GM21381 (cell line): Measurements from ENCODE around the gene FN3K.
A peak's percentile ranks its signal among the peaks of the same experiment; 100 is the strongest.

Source experiments
- ATAC-seq: cut with Tn5 transposase; IDR thresholded peaks from one replicate; pipeline ENCODE4 v1.9.1; 2021; ENCODE audit warnings: mild to moderate bottlenecking, moderate library complexity; ENCODE audit not compliant: unreplicated experiment

Gene FN3K

DNA sequence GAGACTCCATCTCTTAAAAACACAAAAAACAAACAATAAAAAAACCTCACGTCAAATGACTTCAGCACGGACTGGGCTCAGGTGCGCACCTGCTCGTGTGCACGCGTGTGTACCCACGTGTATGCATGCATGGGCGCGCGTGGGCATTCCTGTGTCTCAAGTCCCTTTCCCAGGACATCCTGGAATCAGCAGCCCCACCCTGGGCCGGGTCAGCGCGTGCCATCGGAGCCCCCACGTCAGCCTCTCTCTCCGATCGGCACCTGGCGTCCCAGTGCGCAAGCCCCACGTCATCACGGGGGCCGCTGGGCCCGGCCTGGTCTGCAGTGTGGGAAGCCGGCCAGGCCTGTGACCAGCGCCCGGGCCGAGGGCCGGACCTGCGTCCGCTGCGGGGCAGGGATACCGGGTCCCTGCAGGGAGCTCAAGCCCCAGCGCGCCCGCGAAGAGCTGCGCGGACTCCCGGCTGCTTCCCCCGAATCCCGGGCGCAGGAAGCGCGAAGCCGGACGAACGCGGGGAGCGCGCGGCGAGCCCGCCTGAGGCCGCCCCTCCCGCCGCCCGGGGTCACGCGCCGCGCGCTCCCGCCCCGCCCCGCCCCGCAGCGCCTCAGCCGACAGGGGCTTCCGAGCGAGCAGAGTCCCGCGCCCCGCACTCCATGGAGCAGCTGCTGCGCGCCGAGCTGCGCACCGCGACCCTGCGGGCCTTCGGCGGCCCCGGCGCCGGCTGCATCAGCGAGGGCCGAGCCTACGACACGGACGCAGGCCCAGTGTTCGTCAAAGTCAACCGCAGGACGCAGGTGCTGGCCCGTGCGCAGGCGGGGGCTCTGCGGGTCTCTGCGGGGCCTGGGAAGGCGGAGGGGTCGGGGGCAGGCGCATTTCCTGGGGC lies at the start of gene FN3K:
FN3K (plus strand) TSS at position 629 of the 880 bp plus-strand sequence; CDS start at position 651, 22 bp downstream.
- no peak for ATAC-seq

DNA sequence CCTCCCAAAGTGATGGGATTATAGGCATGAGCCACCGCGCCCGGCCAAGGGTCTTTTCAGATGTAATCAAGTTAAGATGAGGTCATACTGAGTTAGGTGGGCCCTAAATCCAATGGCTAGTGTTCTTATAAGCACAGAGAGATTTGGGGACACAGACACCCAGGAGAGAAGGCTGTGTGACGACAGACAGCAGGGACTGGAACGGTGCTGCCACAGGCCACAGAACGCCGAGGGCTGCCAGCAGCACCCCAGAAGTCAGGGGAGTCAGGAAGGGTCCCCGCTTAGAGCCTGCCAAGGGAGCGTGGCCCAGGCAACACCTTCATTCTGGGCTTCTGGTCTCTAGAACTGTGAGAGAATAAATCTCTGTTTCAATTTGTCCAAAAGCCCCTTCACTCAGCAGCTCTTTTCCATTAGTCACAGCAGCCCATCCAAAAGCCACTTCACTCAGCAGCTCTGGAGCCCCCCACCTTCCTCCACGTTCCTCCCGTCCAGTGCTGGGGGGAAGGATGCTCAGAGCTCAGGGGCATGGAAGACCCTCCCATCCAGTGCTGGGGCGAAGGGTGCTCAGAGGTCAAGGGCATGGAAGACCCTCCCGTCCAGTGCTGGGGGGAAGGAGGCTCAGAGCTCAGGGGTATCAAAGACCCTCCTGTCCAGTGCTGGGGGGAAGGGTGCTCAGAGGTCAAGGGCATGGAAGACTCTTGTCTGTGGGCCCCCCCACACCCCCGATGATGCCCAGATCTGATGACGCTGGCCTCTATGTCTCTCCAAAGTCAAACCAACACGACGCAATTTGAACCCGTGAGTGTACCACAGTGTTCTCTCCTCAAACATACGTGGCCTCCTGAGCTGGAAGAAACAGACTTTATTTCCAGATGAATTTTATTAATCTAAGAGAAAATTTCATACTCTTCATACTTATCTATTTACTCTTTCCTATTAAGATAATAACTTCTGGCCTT lies 48.8 kb upstream of the FN3K start:
- no peak for ATAC-seq

DNA sequence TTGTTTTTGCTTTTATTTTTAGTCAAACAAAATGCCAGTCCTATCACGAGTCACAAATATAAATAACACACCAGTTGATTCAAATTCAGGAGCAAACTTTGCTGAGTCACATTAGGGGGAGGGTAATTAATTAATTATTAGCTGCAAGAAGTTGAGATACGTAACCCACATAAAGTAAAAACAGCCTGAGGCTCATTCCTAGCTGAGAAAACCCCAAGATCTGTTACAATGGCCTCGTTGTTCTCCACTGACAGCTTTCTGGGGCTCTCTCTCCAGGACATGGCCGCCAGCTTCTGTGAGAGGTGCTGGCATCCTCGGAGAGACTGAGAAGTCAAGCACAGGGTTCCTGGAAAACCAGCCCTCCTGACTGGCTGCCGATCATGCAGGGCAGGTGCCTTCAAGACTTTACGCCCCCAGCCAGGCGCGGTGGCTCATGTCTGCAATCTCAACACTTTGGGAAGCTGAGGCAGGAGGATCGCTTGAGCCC lies 48.0 kb upstream of the FN3K start:
- ATAC-seq: no peak

DNA sequence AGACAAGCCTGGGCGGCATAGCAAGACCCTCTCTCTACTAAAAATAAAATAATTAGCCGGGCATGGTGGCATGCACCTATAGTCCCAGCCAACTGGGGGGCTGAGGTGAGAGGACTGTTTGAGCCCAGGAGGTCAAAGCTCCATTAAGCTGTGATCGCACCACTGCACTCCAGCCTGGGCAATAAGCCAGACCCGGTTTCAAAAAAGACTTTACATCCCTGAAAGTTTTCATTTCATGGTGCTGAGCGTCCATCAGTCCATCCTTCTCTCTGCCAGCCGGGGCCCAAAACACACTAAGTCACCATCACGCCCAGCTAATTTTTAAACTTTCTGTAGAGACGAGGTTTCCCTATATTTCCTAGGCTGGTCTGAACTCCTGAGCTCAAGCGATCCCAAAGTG lies 47.5 kb upstream of the FN3K start:
- ATAC-seq: no peak

DNA sequence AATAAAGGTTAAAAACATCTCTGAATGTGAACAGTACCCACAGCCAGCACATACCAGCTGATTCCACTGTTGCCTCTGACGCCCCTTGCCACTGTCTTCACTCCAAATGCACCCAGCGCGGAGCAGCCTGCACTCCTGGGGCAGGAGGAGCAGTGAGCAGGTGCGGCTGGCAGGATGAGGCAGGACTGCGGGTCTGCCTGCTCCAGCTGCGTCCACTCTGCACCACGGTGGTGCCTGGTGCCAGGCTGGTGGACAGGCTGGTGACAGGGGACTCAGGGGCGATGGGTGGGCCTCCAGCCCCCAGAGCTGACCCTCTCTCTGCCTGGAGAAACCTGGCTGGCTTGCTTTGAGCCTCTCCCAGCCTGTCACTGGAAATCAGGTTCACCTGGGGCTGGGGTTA lies 46.3 kb upstream of the FN3K start:
- ATAC-seq: no peak

DNA sequence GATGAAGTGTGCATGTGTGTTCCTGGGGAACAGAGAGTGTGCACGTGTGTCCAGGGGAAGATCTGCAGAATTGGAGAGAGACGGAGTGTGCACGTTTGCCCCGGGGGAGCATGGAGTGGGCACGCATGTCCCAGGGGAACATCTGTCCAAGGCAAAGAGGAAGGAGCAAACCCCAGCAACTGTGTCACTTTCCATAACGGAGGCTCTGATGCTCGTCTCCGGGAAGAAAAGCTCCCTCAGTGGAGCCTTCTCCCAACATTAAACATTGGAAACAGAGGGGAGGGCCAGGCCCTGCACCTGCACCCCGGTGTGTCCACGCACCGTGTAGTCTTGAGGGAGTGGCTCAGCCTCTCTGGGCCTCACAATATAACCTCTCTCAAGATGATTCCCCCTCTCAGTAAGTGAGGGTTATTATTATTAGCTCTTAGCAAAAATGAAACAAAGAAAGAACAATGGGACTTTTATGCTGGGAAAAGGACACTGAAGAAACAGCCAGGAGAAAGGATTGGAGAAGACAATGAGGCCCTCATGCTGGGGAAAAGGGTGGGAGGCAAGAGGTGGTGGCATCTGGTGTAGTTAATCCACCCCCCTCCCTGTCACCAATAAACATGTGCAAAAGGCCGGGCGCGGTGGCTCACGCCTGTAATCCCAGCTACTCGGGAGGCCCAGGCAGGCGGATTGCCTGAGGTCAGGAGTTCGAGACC lies 44.5 kb upstream of the FN3K start:
- ATAC-seq: no peak

DNA sequence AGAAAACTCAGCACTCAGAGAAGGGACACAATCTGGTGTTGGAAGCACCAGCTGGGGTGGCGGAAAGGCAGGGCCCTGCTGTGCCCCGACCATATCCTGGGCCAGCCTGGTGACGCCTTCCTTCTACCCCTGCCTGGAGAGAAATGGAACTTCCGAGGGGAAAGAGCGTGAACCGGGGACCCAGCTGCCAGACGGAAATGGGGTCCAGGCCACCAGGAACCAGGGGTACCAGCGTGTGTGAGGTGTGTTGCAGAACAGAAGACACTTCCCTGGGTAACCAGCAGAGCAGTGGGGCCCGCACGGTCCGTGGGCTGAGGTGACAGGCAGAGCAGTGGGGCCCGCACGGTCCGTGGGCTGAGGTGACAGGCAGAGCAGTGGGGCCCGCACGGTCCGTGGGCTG lies 43.7 kb upstream of the FN3K start:
- ATAC-seq: no peak

DNA sequence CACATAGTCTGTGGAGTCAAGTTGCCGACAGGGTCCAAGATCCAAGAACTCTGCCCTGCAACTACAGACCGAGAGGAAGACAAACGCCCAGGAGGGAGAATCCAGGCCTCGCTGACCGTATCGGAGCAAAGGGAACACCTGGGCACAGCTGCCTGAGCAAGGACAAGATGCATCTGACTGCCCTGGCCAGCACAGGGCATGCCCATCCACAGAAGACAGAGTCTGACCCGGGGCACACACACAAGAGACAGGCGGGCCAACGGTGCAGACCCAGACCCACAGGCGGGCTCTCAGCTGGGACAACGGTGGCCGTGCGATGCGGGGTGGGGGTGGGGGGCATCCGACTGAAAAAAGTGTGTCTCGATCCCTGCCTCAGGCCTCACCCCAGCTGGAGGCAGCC lies 43.1 kb upstream of the FN3K start:
- no peak for ATAC-seq

GRCh38 chr17:82693168-82693867 lies 42.1 kb upstream of the FN3K start:
- ATAC-seq: no peak

- ATAC-seq: no peak
These were observed 40.8 kb upstream of the FN3K start for GRCh38 chr17:82694647-82695046.

DNA sequence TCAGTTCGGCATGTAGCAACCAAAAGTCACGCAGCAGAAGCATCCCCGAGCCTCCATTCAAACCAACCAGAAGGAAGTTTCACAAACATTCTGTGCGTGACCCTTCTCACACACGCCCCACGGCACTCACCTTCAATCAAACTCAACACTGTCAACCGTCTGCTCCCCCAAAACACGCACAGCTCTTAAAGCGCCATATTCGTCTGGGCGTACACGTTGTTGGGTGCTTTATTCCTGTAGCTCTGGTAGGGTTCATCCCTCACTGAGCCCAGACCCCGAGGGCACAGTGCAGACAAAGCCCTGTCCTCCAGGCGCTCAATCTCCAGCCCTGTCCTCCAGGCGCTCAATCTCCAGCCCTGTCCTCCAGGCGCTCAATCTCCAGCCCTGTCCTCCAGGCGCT lies 39.2 kb upstream of the FN3K start:
- ATAC-seq: no peak

DNA sequence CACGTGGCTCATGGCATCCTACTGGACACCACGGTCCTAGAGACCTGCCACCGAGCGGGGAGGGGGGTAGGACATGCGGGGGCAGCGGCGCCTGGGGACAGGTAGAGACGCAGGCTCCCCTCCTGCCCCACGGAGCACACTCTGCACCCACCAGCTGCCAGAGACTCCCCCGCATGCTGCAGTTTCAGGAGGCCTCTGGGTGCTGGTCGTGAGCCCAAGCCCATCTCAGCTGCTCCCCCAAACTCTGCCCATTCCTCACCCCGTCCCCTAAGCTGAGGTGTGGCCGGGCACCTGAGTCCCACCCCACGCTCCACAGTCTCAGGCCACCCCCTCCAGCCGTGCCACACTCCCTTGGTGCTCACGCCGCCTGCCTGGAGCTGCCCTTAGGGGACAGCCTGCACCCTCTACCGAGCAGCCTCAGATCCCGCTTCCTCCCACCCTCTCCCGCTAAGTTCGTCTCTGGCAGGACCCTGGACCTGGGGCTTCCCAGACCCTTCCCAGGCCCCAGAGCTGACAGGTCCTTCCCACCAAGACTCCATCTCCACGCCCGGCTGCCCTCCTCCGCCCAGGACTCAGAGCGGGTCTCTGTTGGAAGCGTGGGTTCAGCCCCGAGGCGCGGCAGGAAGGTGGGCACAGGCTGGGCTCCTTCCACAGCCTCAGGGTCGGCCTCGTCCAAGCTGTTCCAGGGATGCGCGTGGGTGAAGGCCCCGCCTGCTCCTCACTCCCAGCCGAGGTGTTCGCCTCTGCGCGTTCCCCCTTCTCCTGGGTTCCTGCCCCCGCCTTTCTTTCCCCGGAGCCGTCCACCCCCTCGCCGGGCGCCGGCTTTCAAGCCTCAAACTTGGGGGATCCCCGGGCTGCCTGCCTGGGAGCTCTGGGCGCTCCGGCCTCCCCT lies 38.3 kb upstream of the FN3K start:
- ATAC-seq: no peak

- ATAC-seq: no peak
These were observed 37.7 kb upstream of the FN3K start for GRCh38 chr17:82697808-82698064.

- ATAC-seq: peak; percentile 97
These were observed 37.1 kb upstream of the FN3K start, which contains the start of gene RAB40B for GRCh38 chr17:82698065-82698973. RAB40B (minus strand) TSS chr17:82698698; CDS start chr17:82698596, 102 bp downstream.

DNA sequence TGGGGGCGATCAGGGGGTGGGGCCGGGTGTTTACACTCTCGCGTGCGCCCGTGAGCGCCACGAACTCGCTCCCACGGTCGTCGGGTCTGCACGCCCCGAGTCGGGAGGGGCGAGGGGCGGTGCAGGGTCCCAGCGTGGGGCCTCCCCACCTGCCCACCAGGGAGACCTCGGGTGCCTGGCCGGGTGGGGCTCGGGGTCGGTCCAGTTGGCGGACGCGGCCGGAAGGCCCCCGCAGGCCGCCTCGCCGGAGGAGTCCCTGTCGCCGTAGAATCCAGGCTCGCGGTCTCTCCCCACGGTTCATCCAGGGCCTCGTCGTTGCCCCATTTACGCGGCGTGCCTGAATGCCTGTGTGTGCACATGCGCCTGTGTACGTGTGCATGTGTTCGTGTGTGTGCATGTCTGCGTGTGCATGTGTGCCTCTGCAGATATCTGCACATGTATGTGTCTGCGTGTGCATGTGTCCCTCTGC lies 36.4 kb upstream of the FN3K start:
- ATAC-seq: peak; percentile 26

DNA sequence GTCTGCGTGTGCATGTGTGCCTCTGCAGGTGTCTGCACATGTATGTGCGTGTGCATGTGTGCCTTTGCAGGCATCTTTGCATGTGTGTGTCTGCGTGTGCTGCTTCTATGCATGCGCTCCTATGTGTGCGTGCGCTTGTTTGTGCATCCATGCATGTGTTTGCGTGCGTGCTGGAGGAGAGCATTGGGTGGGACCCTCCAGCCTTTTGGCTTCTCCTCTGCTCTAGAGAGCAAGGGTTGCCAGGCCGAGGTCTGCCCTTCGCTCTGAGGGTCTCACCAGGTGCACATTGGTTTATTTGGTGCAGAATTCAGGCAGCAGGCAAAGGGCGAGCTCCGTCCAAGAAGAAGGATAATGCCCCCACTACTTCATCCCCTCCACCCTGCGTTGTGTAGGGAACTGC lies 35.9 kb upstream of the FN3K start:
- no peak for ATAC-seq

DNA sequence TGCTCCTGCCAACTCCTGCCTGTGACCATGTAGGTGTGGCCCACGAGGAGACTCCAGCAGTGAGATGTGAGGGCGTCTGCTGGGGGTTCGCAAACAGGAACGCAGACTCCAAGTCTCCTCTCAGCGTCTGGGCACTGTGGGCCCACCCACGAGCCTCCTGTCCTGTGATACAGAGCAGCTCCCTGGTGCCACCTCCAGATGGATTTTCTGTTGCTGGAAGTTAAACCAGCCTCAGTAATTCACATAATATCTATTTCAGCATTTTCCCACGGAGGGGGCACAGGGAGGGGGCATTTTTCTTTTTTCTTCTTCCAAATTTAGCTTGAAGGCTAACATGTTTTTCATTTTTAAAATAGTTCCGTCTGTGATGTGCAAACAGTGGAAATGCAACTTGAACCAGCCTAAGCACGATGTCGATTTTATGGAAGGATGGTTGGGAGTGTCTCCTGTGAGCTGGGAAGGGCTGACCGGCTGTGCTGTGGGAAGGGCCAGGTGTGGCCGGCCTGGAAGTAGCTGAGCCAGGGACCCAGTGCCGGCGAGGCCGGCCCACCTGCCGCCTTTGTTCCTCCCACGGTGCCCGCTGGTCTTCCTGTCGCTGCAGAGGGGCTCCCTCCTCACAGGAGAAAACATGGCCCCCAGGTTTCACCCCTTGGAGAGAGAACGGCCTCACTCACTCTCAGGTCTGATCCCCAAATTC lies 33.0 kb upstream of the FN3K start:
- no peak for ATAC-seq
